ENCODE results near the gene CMSS1. TPM values are rescaled to one million over a fixed set of nuclear protein-coding genes. Genes with fewer than 3 reads are reported as not detected.

Gene CMSS1
- total RNA-seq, 1 experiment from 2014 or later: 86.3 TPM

GRCh38 chr3:100057716-100058575 lies 240.3 kb downstream of the CMSS1 start:
- H3K27me3 ChIP-seq (ENCODE audit: control insufficient read depth, insufficient read depth, low read length): no peaks in the 10 kb centered on the region
- TF ChIP-seq CTCF (IDR thresholded peaks at IDR 0.05) (peak; percentile 14; the same call in 1 of the 2 replicates), POLR2AphosphoS5 (IDR thresholded peaks at IDR 0.05; ENCODE audit: low read depth, low read length) (no peak)
- in situ Hi-C loops (cut with HindIII; ENCODE audit: low pct_unique_long_range_greater_than_20kb, low sequenced_read_pairs) (no loop called here), intact Hi-C loops (cut with micrococcal nuclease; ENCODE audit: unreplicated experiment) (no loop called here)
- no peak overlapping the region for H3K27ac ChIP-seq (ENCODE audit: low read length)
- BruUV-seq (replicated peaks): no TSS peak
- H3K4me1 ChIP-seq (ENCODE audit: control insufficient read depth, insufficient read depth, low read length): no peaks in the 10 kb centered on the region
- no peaks in the 10 kb centered on the region for H3K36me3 ChIP-seq (ENCODE audit: control insufficient read depth, insufficient read depth, low read length)
- ChIA-PET POLR2A (no interaction called here), CTCF (interaction anchor here (0.5 to 1.3 kb wide), 3 partner anchors 79 to 226 kb away, joined by 3 to 6 read pairs (median 4); no protein-coding TSS in a partner anchor)
- no peaks in the 10 kb centered on the region for H3K9me3 ChIP-seq (ENCODE audit: control insufficient read depth, insufficient read depth, low read depth, low read length)
- ATAC-seq (no peak), DNase-seq (ENCODE audit: low read depth, low spot score) (no peak)
- H3K4me3 ChIP-seq (ENCODE audit: low read depth in 2 of 2, low read length in 2 of 2): no peak overlapping the region

GRCh38 chr3:100059472-100059871 lies 241.8 kb downstream of the CMSS1 start:
- intact Hi-C loops (cut with micrococcal nuclease; ENCODE audit: unreplicated experiment) (no loop called here), in situ Hi-C loops (cut with HindIII; ENCODE audit: low pct_unique_long_range_greater_than_20kb, low sequenced_read_pairs) (no loop called here)
- Histone ChIP-seq H3K36me3 (ENCODE audit: control insufficient read depth, insufficient read depth, low read length) (no peaks in the 10 kb centered on the region), H3K27ac (ENCODE audit: low read length) (no peak overlapping the region), H3K27me3 (ENCODE audit: control insufficient read depth, insufficient read depth, low read length) (no peaks in the 10 kb centered on the region), H3K4me3 (ENCODE audit: low read depth in 2 of 2, low read length in 2 of 2) (no peak overlapping the region), H3K9me3 (ENCODE audit: control insufficient read depth, insufficient read depth, low read depth, low read length) (no peaks in the 10 kb centered on the region), H3K4me1 (ENCODE audit: control insufficient read depth, insufficient read depth, low read length) (no peaks in the 10 kb centered on the region)
- ChIA-PET POLR2A (no interaction called here), CTCF (no interaction called here)
- TF ChIP-seq CTCF (IDR thresholded peaks at IDR 0.05) (no peak), SIN3A (IDR thresholded peaks at IDR 0.05; ENCODE audit: borderline replicate concordance, insufficient read depth, low read depth, low read length) (no peak), POLR2AphosphoS5 (IDR thresholded peaks at IDR 0.05; ENCODE audit: low read depth, low read length) (no peak), TCF7L2 (IDR thresholded peaks at IDR 0.05; ENCODE audit: low read depth, low read length) (no peak), REST (IDR thresholded peaks at IDR 0.05; ENCODE audit: insufficient read depth in 1 of 2, low read depth in 2 of 2, low read length in 1 of 2) (no peak)
- ATAC-seq (no peak), DNase-seq (ENCODE audit: low read depth, low spot score) (no peak)
- no TSS peak for BruUV-seq (replicated peaks)
